Loucy (cell line): ENCODE results near the gene RMI2.

Experiments used
- H2AFZ ChIP-seq: fragments of 200-600 bp; sonication (generic); 2 replicates; pipeline ENCODE4 v1.6.0; 2016; ENCODE audit warnings: antibody characterized with exemption, mild to moderate bottlenecking, low read length, moderate library complexity
- H3F3A ChIP-seq: fragments of 200-600 bp; 2 replicates; pipeline ENCODE4 v1.6.0; 2016; ENCODE audit warnings: antibody characterized with exemption, low read depth, mild to moderate bottlenecking
- H3K27me3 ChIP-seq: fragments of 200-600 bp; sonication (generic); 2 replicates; pipeline ENCODE4 v1.6.1; 2014; ENCODE audit warnings: low read length, mild to moderate bottlenecking; ENCODE audit not compliant: insufficient read depth, poor library complexity, severe bottlenecking
- H3K36me3 ChIP-seq: fragments of 200-600 bp; sonication (generic); 2 replicates; pipeline ENCODE4 v1.6.1; 2016; ENCODE audit warnings: low read length; ENCODE audit not compliant: insufficient read depth
- H3K4me1 ChIP-seq: fragments of 200-600 bp; sonication (generic); 2 replicates; pipeline ENCODE4 v1.5.1; 2014; ENCODE audit warnings: low read length, mild to moderate bottlenecking; ENCODE audit not compliant: insufficient read depth, poor library complexity, severe bottlenecking
- H3K4me2 ChIP-seq: fragments of 200-600 bp; sonication (generic); 2 replicates; pipeline ENCODE4 v1.6.0; 2014; ENCODE audit warnings: antibody characterized with exemption, low read length, low read depth, mild to moderate bottlenecking; ENCODE audit not compliant: poor library complexity, severe bottlenecking
- H3K4me3 ChIP-seq: fragments of 200-600 bp; sonication (generic); 2 replicates; pipeline ENCODE4 v1.5.1; 2014; ENCODE audit warnings: low read length, mild to moderate bottlenecking, mixed read lengths; ENCODE audit not compliant: poor library complexity, severe bottlenecking
- H3K79me2 ChIP-seq: fragments of 200-600 bp; sonication (generic); 2 replicates; pipeline ENCODE4 v1.6.1; 2014; ENCODE audit warnings: low read length; ENCODE audit not compliant: insufficient read depth
- H3K9ac ChIP-seq: fragments of 200-600 bp; sonication (generic); 2 replicates; pipeline ENCODE4 v1.6.0; 2014; ENCODE audit warnings: mild to moderate bottlenecking, low read depth, low read length, moderate library complexity; ENCODE audit not compliant: poor library complexity, severe bottlenecking
- H3K9me2 ChIP-seq: fragments of 200-600 bp; sonication (generic); replicated peaks from 2 replicates; pipeline ENCODE4 v1.6.1; 2016; ENCODE audit warnings: low read depth, low read length, mixed read lengths
- H3K9me3 ChIP-seq: fragments of 200-600 bp; sonication (generic); 2 replicates; pipeline ENCODE4 v1.6.1; 2014; ENCODE audit warnings: mild to moderate bottlenecking, antibody characterized with exemption, low read length, low read depth; ENCODE audit not compliant: insufficient read depth
- H4K20me1 ChIP-seq: fragments of 200-600 bp; sonication (generic); 2 replicates; pipeline ENCODE4 v1.6.0; 2014; ENCODE audit warnings: antibody characterized with exemption, low read length, mild to moderate bottlenecking; ENCODE audit not compliant: insufficient read depth, poor library complexity, severe bottlenecking
- EZH2phosphoT487 ChIP-seq: fragments of 200-600 bp; IDR thresholded peaks from 2 replicates; pipeline ENCODE4 v1.6.1; 2018; ENCODE audit warnings: antibody characterized with exemption, mild to moderate bottlenecking, moderate library complexity, borderline replicate concordance
- TF ChIP-seq, protein P1 (sequence below): fragments of 200-600 bp; sonication (generic); conservative IDR thresholded peaks from 2 replicates; pipeline ENCODE4 v1.5.1; 2014; ENCODE audit warnings: mild to moderate bottlenecking, antibody characterized with exemption, low read length

The RMI2 gene

DNA sequence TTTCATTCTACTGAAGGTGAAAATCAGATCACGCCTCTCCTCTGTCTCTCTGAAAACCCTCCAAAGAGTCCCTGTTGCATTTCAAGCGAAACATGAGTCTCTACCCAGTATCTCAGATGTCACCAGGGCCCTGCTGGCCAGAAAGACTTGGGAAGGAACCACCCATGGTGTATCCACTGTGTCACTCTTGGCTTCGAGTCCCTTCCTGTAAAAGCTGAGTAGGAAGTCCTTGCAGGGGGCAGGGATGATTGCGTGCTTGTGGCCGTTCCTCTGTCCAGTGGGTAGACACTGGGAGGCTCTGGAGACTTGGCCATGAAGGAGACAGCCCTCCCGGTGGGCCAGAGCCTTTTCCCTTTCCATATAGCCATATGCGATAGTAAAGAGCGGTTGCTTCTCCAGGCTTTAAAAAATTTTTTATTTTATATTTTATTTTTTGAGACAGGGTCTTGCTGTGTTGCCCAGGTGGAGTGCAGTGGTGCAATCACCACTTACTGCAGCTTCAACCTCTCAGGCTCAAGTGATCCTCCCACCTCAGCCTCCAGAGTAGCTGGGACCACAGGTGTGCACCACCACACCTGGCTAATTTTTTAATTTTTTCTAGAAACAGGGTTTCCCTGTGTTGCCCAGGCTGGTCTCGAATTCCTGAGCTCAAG is 19.0 kb upstream of the RMI2 start:
- H3K9ac ChIP-seq = no peak overlapping the region
- no peak overlapping the region for H3K4me2 ChIP-seq
- TF ChIP-seq EZH2phosphoT487 = no peak
- TF ChIP-seq, protein P1, sequence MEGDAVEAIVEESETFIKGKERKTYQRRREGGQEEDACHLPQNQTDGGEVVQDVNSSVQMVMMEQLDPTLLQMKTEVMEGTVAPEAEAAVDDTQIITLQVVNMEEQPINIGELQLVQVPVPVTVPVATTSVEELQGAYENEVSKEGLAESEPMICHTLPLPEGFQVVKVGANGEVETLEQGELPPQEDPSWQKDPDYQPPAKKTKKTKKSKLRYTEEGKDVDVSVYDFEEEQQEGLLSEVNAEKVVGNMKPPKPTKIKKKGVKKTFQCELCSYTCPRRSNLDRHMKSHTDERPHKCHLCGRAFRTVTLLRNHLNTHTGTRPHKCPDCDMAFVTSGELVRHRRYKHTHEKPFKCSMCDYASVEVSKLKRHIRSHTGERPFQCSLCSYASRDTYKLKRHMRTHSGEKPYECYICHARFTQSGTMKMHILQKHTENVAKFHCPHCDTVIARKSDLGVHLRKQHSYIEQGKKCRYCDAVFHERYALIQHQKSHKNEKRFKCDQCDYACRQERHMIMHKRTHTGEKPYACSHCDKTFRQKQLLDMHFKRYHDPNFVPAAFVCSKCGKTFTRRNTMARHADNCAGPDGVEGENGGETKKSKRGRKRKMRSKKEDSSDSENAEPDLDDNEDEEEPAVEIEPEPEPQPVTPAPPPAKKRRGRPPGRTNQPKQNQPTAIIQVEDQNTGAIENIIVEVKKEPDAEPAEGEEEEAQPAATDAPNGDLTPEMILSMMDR = no peak
- H2AFZ ChIP-seq = no peak overlapping the region
- H3K27me3 ChIP-seq = no peaks in the 10 kb centered on the region
- H3K9me3 ChIP-seq = no peaks in the 10 kb centered on the region
- H3K4me1 ChIP-seq = peaks cover 10% of the 10 kb centered on the region
- no peaks in the 10 kb centered on the region for H3F3A ChIP-seq
- no peaks in the 10 kb centered on the region for H3K36me3 ChIP-seq
- no peaks in the 10 kb centered on the region for H4K20me1 ChIP-seq
- no peaks in the 10 kb centered on the region for H3K9me2 ChIP-seq
- H3K4me3 ChIP-seq = no peak overlapping the region
- H3K79me2 ChIP-seq = no peaks in the 10 kb centered on the region

DNA sequence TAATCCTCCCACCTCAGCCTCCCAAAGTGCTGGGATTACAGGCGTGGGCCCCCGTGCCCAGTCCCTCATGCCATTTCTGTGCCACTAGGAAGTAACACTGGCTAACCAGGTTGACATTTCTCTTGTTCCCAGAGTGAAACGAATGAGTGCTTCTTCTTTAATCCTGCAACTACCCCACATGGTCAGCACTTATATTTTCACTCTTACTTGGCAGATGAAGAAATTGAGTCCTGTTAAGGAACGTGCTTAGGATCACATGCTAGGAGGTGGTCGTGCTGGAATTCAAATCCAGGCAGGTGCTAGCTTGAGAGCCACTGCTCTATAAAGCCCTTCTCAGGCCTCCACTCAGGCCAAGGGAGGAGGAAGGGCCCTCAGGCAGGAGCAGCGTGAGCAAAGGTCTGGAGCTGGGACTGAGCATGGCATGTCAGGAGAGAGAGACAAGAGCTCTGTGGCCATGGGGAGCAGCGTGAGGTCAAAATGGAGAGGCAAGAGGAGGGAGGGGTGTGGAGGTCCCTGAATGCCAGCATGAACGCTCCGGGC is 18.5 kb upstream of the RMI2 start:
- Histone ChIP-seq H3K4me3 (no peak overlapping the region), H3K9me3 (no peaks in the 10 kb centered on the region), H3K9me2 (no peaks in the 10 kb centered on the region), H3K27me3 (no peaks in the 10 kb centered on the region), H3K9ac (no peak overlapping the region), H3K4me2 (no peak overlapping the region), H4K20me1 (no peaks in the 10 kb centered on the region), H3F3A (no peaks in the 10 kb centered on the region), H3K36me3 (no peaks in the 10 kb centered on the region), H3K4me1 (peaks cover 10% of the 10 kb centered on the region), H2AFZ (no peak overlapping the region), H3K79me2 (no peaks in the 10 kb centered on the region)
- no peak for TF ChIP-seq EZH2phosphoT487

DNA sequence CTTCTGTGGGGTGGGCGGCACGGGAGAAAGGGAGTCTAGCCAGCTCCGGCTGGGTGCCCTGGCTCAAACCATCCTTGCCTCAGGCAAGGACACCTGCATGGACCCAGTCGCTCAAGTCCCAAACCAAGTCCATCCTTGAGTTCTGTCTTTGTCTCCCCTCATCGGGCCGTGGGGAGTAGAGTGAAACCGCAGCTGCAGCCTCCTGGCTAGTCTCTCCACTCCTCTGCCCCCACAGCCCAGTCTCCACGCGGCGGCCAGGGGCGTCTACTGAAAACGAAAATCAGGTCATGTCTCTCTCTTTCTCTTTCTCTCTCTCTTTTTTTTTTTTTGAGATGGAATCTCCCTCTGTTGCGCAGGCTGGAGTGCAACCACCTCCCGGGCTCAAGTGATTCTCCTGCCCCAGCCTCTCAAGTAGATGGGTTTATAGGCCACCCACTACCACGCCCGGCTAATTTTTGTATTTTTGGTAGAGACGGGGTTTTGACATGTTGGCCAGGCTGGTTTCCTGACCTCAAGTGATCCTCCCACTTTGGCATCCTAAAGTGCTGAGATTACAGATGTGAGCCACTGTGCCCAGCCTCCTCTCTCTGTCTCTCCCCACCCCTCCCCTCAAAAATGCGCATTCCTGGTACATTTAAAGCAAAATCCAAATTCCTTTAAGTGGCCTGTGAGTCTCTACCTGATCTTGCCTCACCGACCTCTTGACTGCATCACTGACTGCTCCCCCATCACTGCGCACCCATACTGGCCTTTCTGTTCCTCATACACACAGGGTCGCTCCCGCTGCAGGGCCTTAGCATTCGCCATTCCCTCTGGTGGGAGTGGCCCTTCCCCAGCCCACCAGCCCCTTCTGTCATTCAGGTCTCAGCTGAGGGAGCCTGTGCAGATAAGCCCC is 17.7 kb upstream of the RMI2 start:
- TF ChIP-seq, protein P1 = no peak
- TF ChIP-seq EZH2phosphoT487 = no peak
- Histone ChIP-seq H4K20me1 (no peaks in the 10 kb centered on the region), H3F3A (no peaks in the 10 kb centered on the region), H2AFZ (no peak overlapping the region), H3K9ac (no peak overlapping the region), H3K79me2 (no peaks in the 10 kb centered on the region), H3K4me3 (no peak overlapping the region), H3K4me2 (no peak overlapping the region), H3K36me3 (no peaks in the 10 kb centered on the region), H3K4me1 (peaks cover 10% of the 10 kb centered on the region), H3K9me3 (no peaks in the 10 kb centered on the region), H3K27me3 (no peaks in the 10 kb centered on the region), H3K9me2 (no peaks in the 10 kb centered on the region)
